GM23338 (cell line): ENCODE data around the gene ATP6V1G3. TPM values are rescaled to one million over a fixed set of nuclear protein-coding genes. Genes with fewer than 3 reads are reported as not detected.

Experiments used
- ATAC-seq: fragments of 200-7000 bp; cut with Tn5 transposase; 3 replicates; pipeline ENCODE4 v1.9.1; 2020
- DNase-seq: peaks from one replicate; pipeline ENCODE4 v3.0.0-alpha.2; 2015; ENCODE audit warnings: low spot score
- H2AFZ ChIP-seq: fragments of 200-600 bp; sonication (generic); 2 replicates; pipeline ENCODE4 v1.8.0; 2016; ENCODE audit warnings: antibody characterized with exemption, mild to moderate bottlenecking, moderate library complexity
- H3F3A ChIP-seq: fragments of 200-600 bp; sonication (generic); replicated peaks from 2 replicates; pipeline ENCODE4 v1.8.0; 2017; ENCODE audit warnings: antibody characterized with exemption, mixed run types, low read depth
- H3K27ac ChIP-seq: fragments of 200-600 bp; sonication (generic); 2 replicates; pipeline ENCODE4 v1.6.1; 2016; ENCODE audit warnings: low read depth
- H3K27me3 ChIP-seq: fragments of 200-600 bp; sonication (generic); 2 replicates; pipeline ENCODE4 v1.8.0; 2016; ENCODE audit warnings: mild to moderate bottlenecking, mixed run types, moderate library complexity; ENCODE audit not compliant: insufficient read depth
- H3K36me3 ChIP-seq: fragments of 200-600 bp; sonication (generic); 2 replicates; pipeline ENCODE4 v1.8.0; 2016; ENCODE audit warnings: mild to moderate bottlenecking; ENCODE audit not compliant: insufficient read depth
- H3K4me1 ChIP-seq: fragments of 200-600 bp; sonication (generic); 2 replicates; pipeline ENCODE4 v1.8.0; 2016; ENCODE audit warnings: mild to moderate bottlenecking, moderate library complexity; ENCODE audit not compliant: insufficient read depth
- H3K4me2 ChIP-seq: fragments of 200-600 bp; sonication (generic); 2 replicates; pipeline ENCODE4 v1.7.1; 2017; ENCODE audit warnings: mixed run types
- H3K4me3 ChIP-seq: fragments of 200-600 bp; sonication (generic); 2 replicates; pipeline ENCODE4 v1.6.1; 2016; ENCODE audit warnings: mixed run types
- H3K79me2 ChIP-seq: fragments of 200-600 bp; sonication (generic); replicated peaks from 2 replicates; pipeline ENCODE4 v1.8.0; 2017; ENCODE audit warnings: mild to moderate bottlenecking; ENCODE audit not compliant: insufficient read depth
- H3K9me2 ChIP-seq: fragments of 200-600 bp; sonication (generic); 2 replicates; pipeline ENCODE4 v1.8.0; 2017; ENCODE audit not compliant: insufficient read depth
- H4K20me1 ChIP-seq: fragments of 200-600 bp; sonication (generic); replicated peaks from 2 replicates; pipeline ENCODE4 v1.8.0; 2017; ENCODE audit warnings: mild to moderate bottlenecking; ENCODE audit not compliant: insufficient read depth
- H3K27ac Mint-ChIP-seq: 2 replicates; pipeline ENCODE4 v1.8.0; 2020; ENCODE audit warnings: inconsistent platforms, mild to moderate bottlenecking, moderate library complexity, mixed read lengths
- H3K27me3 Mint-ChIP-seq: 3 replicates; pipeline ENCODE4 v1.8.0; 2022; ENCODE audit warnings: low read depth, mild to moderate bottlenecking, moderate library complexity, mixed read lengths, inconsistent platforms; ENCODE audit not compliant: insufficient read depth, poor library complexity
- H3K36me3 Mint-ChIP-seq: 3 replicates; pipeline ENCODE4 v1.8.0; 2021; ENCODE audit warnings: low read depth, mild to moderate bottlenecking, inconsistent platforms, moderate library complexity, mixed read lengths
- H3K4me1 Mint-ChIP-seq: 3 replicates; pipeline ENCODE4 v1.8.0; 2020; ENCODE audit warnings: mild to moderate bottlenecking, inconsistent platforms, mixed read lengths
- H3K4me3 Mint-ChIP-seq: 3 replicates; pipeline ENCODE4 v1.8.0; 2021; ENCODE audit warnings: moderate library complexity, mild to moderate bottlenecking, inconsistent platforms, mixed read lengths
- H3K9me3 Mint-ChIP-seq: 3 replicates; pipeline ENCODE4 v1.8.0; 2020; ENCODE audit warnings: moderate library complexity, mild to moderate bottlenecking, inconsistent platforms, mixed read lengths
- CREB1 ChIP-seq: fragments of 250-450 bp; sonication (Bioruptor Pico); IDR thresholded peaks from 2 replicates; pipeline ENCODE4 v1.5.0; 2020; ENCODE audit warnings: low read depth, mild to moderate bottlenecking, moderate library complexity
- ETS1 ChIP-seq: IDR thresholded peaks from 2 replicates; pipeline ENCODE4 v1.6.1; 2016; ENCODE audit warnings: antibody characterized with exemption
- EZH2 ChIP-seq: fragments of 200-600 bp; sonication (generic); IDR thresholded peaks from one replicate; pipeline ENCODE4 v1.8.0; 2017; ENCODE audit warnings: antibody characterized with exemption, mild to moderate bottlenecking, low read depth; ENCODE audit not compliant: unreplicated experiment
- EZH2phosphoT487 ChIP-seq: fragments of 200-600 bp; sonication (generic); IDR thresholded peaks from one replicate; pipeline ENCODE4 v1.8.1; 2018; ENCODE audit warnings: antibody characterized with exemption; ENCODE audit not compliant: unreplicated experiment
- JUNB ChIP-seq: IDR thresholded peaks from one replicate; pipeline ENCODE4 v1.6.1; 2016; ENCODE audit warnings: antibody characterized with exemption; ENCODE audit not compliant: unreplicated experiment
- NANOG ChIP-seq: IDR thresholded peaks from 2 replicates; pipeline ENCODE4 v1.6.1; 2016; ENCODE audit warnings: antibody characterized with exemption, borderline replicate concordance
- STAT1 ChIP-seq: IDR thresholded peaks from one replicate; pipeline ENCODE4 v1.6.1; 2016; ENCODE audit warnings: antibody characterized with exemption; ENCODE audit not compliant: unreplicated experiment
- ZNF114 ChIP-seq: fragments of 250-450 bp; sonication (Bioruptor Pico); IDR thresholded peaks from 2 replicates; pipeline ENCODE4 v1.5.0; 2020; ENCODE audit warnings: mild to moderate bottlenecking, moderate library complexity
- ZNF331 ChIP-seq: fragments of 250-450 bp; sonication (Bioruptor Pico); IDR thresholded peaks from 2 replicates; pipeline ENCODE4 v1.5.0; 2020; ENCODE audit warnings: low read depth, mild to moderate bottlenecking, moderate library complexity
- polyA plus RNA-seq: library from polyadenylated mRNA; unstranded; fragments of >200 nt; fragmentation: Nextera tagmentation; extraction: Ambion mirVana; gene quantifications from 2 replicates; pipeline ENCODE4 v1.2.1, GENCODE V29; 2016
- total RNA-seq: library from RNA; depleted of rRNA; stranded (reverse); fragments of >200 nt; shearing (Covaris generic); gene quantifications from 2 replicates; pipeline ENCODE4 v1.2.3, GENCODE V29; 2014
- TF ChIP-seq, protein P1 (sequence below): IDR thresholded peaks from one replicate; pipeline ENCODE4 v1.6.1; 2018; ENCODE audit warnings: antibody characterized with exemption; ENCODE audit not compliant: unreplicated experiment
- TF ChIP-seq, protein P2 (sequence below), 2 experiments: fragments of 200-600 bp in 1 of 2; sonication (generic) in 1 of 2; conservative IDR thresholded peaks; 2 replicates each; pipeline versions ENCODE4 v1.5.1 to v1.6.1; 2016 to 2017; ENCODE audit warnings: antibody characterized with exemption in 2 of 2, low read depth in 2 of 2, mild to moderate bottlenecking in 2 of 2, moderate library complexity in 1 of 2

ATP6V1G3 gene
- total and polyA plus RNA-seq, 2 experiments from 2014 or later = not detected

DNA sequence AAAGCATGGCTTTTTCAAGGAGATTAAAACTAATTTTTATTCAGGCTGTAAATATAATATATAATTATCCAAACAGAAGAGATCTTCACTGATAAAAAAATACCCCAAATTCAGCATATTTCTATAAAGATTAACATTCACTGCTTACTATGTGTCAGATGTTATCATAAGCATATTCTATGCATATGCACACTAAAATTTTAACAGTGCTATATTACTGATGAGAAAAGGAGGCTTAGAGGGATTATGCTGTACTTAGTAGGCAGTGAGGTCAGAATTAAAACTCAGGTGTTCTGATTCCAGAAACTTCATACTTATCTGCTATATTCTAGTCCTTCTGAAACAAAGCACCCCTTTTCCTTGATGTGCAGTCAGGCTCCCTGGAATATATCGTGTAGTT lies 33.8 kb upstream of the ATP6V1G3 start (continued):
- TF ChIP-seq, protein P1, sequence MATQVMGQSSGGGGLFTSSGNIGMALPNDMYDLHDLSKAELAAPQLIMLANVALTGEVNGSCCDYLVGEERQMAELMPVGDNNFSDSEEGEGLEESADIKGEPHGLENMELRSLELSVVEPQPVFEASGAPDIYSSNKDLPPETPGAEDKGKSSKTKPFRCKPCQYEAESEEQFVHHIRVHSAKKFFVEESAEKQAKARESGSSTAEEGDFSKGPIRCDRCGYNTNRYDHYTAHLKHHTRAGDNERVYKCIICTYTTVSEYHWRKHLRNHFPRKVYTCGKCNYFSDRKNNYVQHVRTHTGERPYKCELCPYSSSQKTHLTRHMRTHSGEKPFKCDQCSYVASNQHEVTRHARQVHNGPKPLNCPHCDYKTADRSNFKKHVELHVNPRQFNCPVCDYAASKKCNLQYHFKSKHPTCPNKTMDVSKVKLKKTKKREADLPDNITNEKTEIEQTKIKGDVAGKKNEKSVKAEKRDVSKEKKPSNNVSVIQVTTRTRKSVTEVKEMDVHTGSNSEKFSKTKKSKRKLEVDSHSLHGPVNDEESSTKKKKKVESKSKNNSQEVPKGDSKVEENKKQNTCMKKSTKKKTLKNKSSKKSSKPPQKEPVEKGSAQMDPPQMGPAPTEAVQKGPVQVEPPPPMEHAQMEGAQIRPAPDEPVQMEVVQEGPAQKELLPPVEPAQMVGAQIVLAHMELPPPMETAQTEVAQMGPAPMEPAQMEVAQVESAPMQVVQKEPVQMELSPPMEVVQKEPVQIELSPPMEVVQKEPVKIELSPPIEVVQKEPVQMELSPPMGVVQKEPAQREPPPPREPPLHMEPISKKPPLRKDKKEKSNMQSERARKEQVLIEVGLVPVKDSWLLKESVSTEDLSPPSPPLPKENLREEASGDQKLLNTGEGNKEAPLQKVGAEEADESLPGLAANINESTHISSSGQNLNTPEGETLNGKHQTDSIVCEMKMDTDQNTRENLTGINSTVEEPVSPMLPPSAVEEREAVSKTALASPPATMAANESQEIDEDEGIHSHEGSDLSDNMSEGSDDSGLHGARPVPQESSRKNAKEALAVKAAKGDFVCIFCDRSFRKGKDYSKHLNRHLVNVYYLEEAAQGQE = no peak
- no peak for TF ChIP-seq ZNF331 (CRISPR knock-in tag)
- no peak for TF ChIP-seq ZNF114 (CRISPR knock-in tag)

DNA sequence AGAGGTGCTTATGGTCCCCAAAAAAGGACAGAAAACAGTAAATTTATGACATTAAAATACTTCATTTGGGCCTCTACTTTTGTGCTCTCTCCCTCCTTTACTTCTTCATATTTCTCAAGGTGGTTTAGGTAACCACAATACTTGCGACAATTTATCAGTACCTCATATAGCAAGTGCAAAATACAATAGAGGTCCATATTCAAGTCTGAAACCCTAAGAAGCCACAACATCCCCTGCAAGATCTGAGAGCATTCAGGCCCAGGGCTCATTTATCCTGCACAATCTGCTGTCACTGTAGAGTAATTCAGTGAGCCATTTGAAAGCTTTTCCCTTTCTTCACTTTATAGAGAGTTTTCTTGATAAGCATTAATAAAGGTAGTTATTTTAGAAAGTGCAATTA lies 24.2 kb upstream of the ATP6V1G3 start:
- Mint-ChIP-seq H3K27me3 (peaks cover 2% of the 10 kb centered on the region), H3K9me3 (no peaks in the 10 kb centered on the region), H3K4me1 (no peaks in the 10 kb centered on the region; the same call in 2 of the 3 replicates), H3K36me3 (no peaks in the 10 kb centered on the region; the same call in 2 of the 3 replicates), H3K27ac (no peak overlapping the region), H3K4me3 (no peak overlapping the region)
- no peaks in the 10 kb centered on the region for H3K79me2 ChIP-seq
- H3K4me3 ChIP-seq = no peak overlapping the region
- H3K4me2 ChIP-seq = no peak overlapping the region
- no peak for TF ChIP-seq STAT1
- TF ChIP-seq EZH2phosphoT487 = no peak
- TF ChIP-seq NANOG = no peak
- TF ChIP-seq JUNB = no peak
- TF ChIP-seq ZNF331 (CRISPR knock-in tag) = no peak
- no peak for TF ChIP-seq CREB1 (CRISPR knock-in tag)
- no peak for TF ChIP-seq ETS1
- TF ChIP-seq ZNF114 (CRISPR knock-in tag) = no peak
- H3K27ac ChIP-seq = no peak overlapping the region
- ATAC-seq (no peak), DNase-seq (no peak)
- H3K9me2 ChIP-seq = 0 out of 2 replicates have a peak, but pooled peaks cover 3% of the 10 kb centered on the region
- no peaks in the 10 kb centered on the region for H3F3A ChIP-seq
- H3K27me3 ChIP-seq = no peaks in the 10 kb centered on the region
- H4K20me1 ChIP-seq = no peaks in the 10 kb centered on the region
- H2AFZ ChIP-seq = no peak overlapping the region
- H3K36me3 ChIP-seq = no peaks in the 10 kb centered on the region
- no peaks in the 10 kb centered on the region for H3K4me1 ChIP-seq

GRCh38 chr1:198564157-198564556 lies 23.7 kb upstream of the ATP6V1G3 start:
- Histone ChIP-seq H3K4me3 (no peak overlapping the region), H3F3A (no peaks in the 10 kb centered on the region), H3K4me1 (no peaks in the 10 kb centered on the region), H3K79me2 (no peaks in the 10 kb centered on the region), H3K9me2 (0 out of 2 replicates have a peak, but pooled peaks cover 3% of the 10 kb centered on the region), H3K4me2 (no peak overlapping the region), H4K20me1 (no peaks in the 10 kb centered on the region), H3K27me3 (no peaks in the 10 kb centered on the region), H3K27ac (no peak overlapping the region), H3K36me3 (no peaks in the 10 kb centered on the region), H2AFZ (no peak overlapping the region)
- no peak overlapping the region; the same call in 1 of the 2 replicates for H3K27ac Mint-ChIP-seq
- no peak for ATAC-seq
- no peaks in the 10 kb centered on the region for H3K9me3 Mint-ChIP-seq
- DNase-seq = no peak
- H3K4me3 Mint-ChIP-seq = no peak overlapping the region
- no peaks in the 10 kb centered on the region; the same call in 2 of the 3 replicates for H3K36me3 Mint-ChIP-seq
- peaks cover 2% of the 10 kb centered on the region for H3K27me3 Mint-ChIP-seq
- H3K4me1 Mint-ChIP-seq = no peaks in the 10 kb centered on the region; the same call in 2 of the 3 replicates
- TF ChIP-seq EZH2 (no peak), ZNF114 (CRISPR knock-in tag) (no peak), CREB1 (CRISPR knock-in tag) (no peak), ZNF331 (CRISPR knock-in tag) (no peak), EZH2phosphoT487 (no peak)
- TF ChIP-seq, protein P2, sequence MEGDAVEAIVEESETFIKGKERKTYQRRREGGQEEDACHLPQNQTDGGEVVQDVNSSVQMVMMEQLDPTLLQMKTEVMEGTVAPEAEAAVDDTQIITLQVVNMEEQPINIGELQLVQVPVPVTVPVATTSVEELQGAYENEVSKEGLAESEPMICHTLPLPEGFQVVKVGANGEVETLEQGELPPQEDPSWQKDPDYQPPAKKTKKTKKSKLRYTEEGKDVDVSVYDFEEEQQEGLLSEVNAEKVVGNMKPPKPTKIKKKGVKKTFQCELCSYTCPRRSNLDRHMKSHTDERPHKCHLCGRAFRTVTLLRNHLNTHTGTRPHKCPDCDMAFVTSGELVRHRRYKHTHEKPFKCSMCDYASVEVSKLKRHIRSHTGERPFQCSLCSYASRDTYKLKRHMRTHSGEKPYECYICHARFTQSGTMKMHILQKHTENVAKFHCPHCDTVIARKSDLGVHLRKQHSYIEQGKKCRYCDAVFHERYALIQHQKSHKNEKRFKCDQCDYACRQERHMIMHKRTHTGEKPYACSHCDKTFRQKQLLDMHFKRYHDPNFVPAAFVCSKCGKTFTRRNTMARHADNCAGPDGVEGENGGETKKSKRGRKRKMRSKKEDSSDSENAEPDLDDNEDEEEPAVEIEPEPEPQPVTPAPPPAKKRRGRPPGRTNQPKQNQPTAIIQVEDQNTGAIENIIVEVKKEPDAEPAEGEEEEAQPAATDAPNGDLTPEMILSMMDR (conservative IDR thresholded peaks at IDR 0.05; ENCODE audit: low read depth in 2 of 2) = no peak
- TF ChIP-seq, protein P1 = no peak
